Heart left ventricle (tissue), 13 donors: ENCODE data around the gene TOP2B.

Source experiments
- CTCF ChIP-seq, 12 donors: fragments of 200-600 bp; sonication (generic) in 4 of 12; IDR thresholded peaks; one replicate each; pipeline versions ENCODE4 v1.5.0 to v1.8.0; 2018 to 2022; ENCODE audit warnings: antibody characterized with exemption in 12 of 12, mild to moderate bottlenecking in 5 of 12
- POLR2A ChIP-seq, 2 donors: fragments of 450-650 bp; IDR thresholded peaks; one replicate each; pipeline ENCODE4 v1.6.1; 2017; ENCODE audit warnings: antibody characterized with exemption in 2 of 2, mild to moderate bottlenecking in 2 of 2, moderate library complexity in 2 of 2
- donor health status: ischemic (EF 13 %, LVEDD 7.1; RV severe dilation, severe dysfunction).
- donor health status: DM: no; HTN: yes; CAD: no.
- donor health status: DM: no; HTN: no; CAD: no.
- donor health status: ischemic (EF 25% LVEDD 6.9; RV normal size, moderate dysfunction).
- donor health status: ischemic (EF 25% LVEDD 5.7; RV mildly dilated, moderate dysfunction).
- donor health status: ischemic (EF 35%, LVEDD 5.7; RV mildly dilated, moderate dysfunction).
- donor health status: nonischemic (EF 11% LVEDD 7.7; RV severe dilation, severe dysfunction).
- donor health status: DM: yes; HTN: yes; CAD: no.
- donor health status: PGD.
- donor health status: ischemic (EF 29% LVEDD 5.4; RV normal size, mild dysfunction).
- donor health status: nonischemic (EF 23%, LVEDD 6.1; RV moderate dilation, normal function).

- no peak for TF ChIP-seq POLR2A (IDR thresholded peaks at IDR 0.05)
- no peak for TF ChIP-seq CTCF (IDR thresholded peaks at IDR 0.05)
Observed at GRCh38 chr3:25567806-25568524, 96.7 kb downstream of the TOP2B start.
